Esophagus squamous epithelium (tissue), 4 donors: ENCODE measurements around the gene DCUN1D1.

Source experiments
- CTCF ChIP-seq, 6 experiments: fragments of 450-650 bp in 4 of 6; fragments of 200-600 bp in 2 of 6; sonication (generic) in 2 of 6; IDR thresholded peaks; one replicate each; pipeline ENCODE4 v1.5.1; 2016 to 2019; ENCODE audit warnings: antibody characterized with exemption in 6 of 6, mild to moderate bottlenecking in 4 of 6, moderate library complexity in 4 of 6
- POLR2A ChIP-seq, 4 donors: fragments of 450-650 bp; IDR thresholded peaks; one replicate each; pipeline ENCODE4 v1.6.1; 2017; ENCODE audit warnings: antibody characterized with exemption in 4 of 4, mild to moderate bottlenecking in 4 of 4, moderate library complexity in 3 of 4

- no peak for TF ChIP-seq POLR2A (IDR thresholded peaks at IDR 0.05)
- TF ChIP-seq CTCF (IDR thresholded peaks at IDR 0.05), result no peak
These were observed 71.9 kb downstream of the DCUN1D1 start for GRCh38 chr3:182908471-182908870.
